ENCODE measurements around the gene CADPS2.

GRCh38 chr7:122758501-122758900 lies 127.8 kb downstream of the CADPS2 start:
- TF ChIP-seq CTCF (IDR thresholded peaks at IDR 0.05): no peak
- no peak for TF ChIP-seq EZH2 (IDR thresholded peaks at IDR 0.05; ENCODE audit: borderline replicate concordance, insufficient read depth, low read depth, low read length, poor library complexity, severe bottlenecking)
